Activated CD4-positive, alpha-beta T cell treated with anti-CD3 and anti-CD28 coated beads, Interleukin-2, amount 50 U/mL, for 16 hours (primary cell): ENCODE measurements around the gene SSNA1.

Experiments
- DNase-seq: peaks from one replicate; pipeline ENCODE4 v3.0.0-alpha.2; 2020

Gene SSNA1

GRCh38 chr9:137184881-137185660 lies 3.4 kb upstream of the SSNA1 start:
- no peak for DNase-seq

- no peak for DNase-seq
These were observed 2.6 kb upstream of the SSNA1 start for GRCh38 chr9:137185921-137186320.

GRCh38 chr9:137186385-137186784 lies 2.1 kb upstream of the SSNA1 start:
- DNase-seq: no peak

- no peak for DNase-seq
These were observed 1.1 kb upstream of the SSNA1 start for GRCh38 chr9:137187386-137187785.

- no peak for DNase-seq
These were observed 388 bp upstream of the SSNA1 start for GRCh38 chr9:137188086-137188489.

GRCh38 chr9:137189297-137190295 lies 1.1 kb downstream of the SSNA1 start:
- DNase-seq: no peak

GRCh38 chr9:137190315-137190856 lies 1.9 kb downstream of the SSNA1 start:
- DNase-seq: no peak

GRCh38 chr9:137191245-137191644 lies 2.8 kb downstream of the SSNA1 start:
- no peak for DNase-seq

- DNase-seq: no peak
These were observed 3.4 kb downstream of the SSNA1 start for GRCh38 chr9:137191691-137192447.

GRCh38 chr9:137192448-137192780 lies 3.9 kb downstream of the SSNA1 start:
- no peak for DNase-seq

GRCh38 chr9:137192859-137193258 lies 4.4 kb downstream of the SSNA1 start:
- DNase-seq: no peak

- DNase-seq: no peak
These were observed 5.3 kb downstream of the SSNA1 start for GRCh38 chr9:137193771-137194170.

- DNase-seq: no peak
These were observed 5.9 kb downstream of the SSNA1 start for GRCh38 chr9:137194388-137194787.

GRCh38 chr9:137194909-137195308 lies 6.4 kb downstream of the SSNA1 start:
- DNase-seq: no peak

GRCh38 chr9:137195525-137196220 lies 7.2 kb downstream of the SSNA1 start:
- DNase-seq: no peak

- DNase-seq: no peak
These were observed 9.8 kb downstream of the SSNA1 start for GRCh38 chr9:137198051-137198901.

GRCh38 chr9:137198902-137199283 lies 10.4 kb downstream of the SSNA1 start:
- no peak for DNase-seq

- DNase-seq: no peak
These were observed 11.1 kb downstream of the SSNA1 start for GRCh38 chr9:137199411-137200121.

GRCh38 chr9:137200311-137201204 lies 12.1 kb downstream of the SSNA1 start, which contains the start of gene TPRN:
TSS of gene TPRN (minus strand) at chr9:137200741. CDS start at chr9:137200711, 30 bp downstream.
- peak; percentile 99 for DNase-seq
